Measurements from ENCODE around the gene IGSF21. TPM values are rescaled to one million over a fixed set of nuclear protein-coding genes. Genes with fewer than 3 reads are reported as not detected.

The IGSF21 gene
- total and polyA plus RNA-seq, 7 experiments from 2014 or later: not detected

DNA sequence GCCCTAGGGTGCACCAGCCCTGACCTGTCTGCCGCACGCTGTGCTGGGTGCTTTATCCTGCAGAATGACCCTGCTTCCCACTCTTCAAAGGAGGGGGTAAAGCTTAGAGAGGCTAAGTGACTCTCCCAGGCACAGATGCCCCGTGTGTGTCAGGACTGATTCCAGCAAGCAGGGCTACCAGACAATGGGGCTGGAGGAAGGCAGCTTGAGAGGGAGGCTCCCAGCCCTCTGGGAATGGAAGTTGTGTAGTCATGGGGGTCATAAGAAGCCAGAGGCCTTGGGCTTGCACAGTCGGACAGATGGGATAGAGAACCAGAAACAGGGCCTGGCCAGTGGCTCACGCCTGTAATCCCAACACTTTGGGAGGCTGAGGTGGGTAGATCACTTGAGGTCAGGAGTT, 279.0 kb downstream of the IGSF21 start:
- Mint-ChIP-seq H3K4me3 (no peak overlapping the region), H3K27ac (no peak overlapping the region), H3K9me3 (peaks cover 0 to 3% (median 0%) of the 10 kb centered on the region in 11 donors), H3K36me3 (no peaks in the 10 kb centered on the region), H3K27me3 (peaks cover 12 to 51% (median 34%) of the 10 kb centered on the region in 5 donors), H3K4me1 (peaks cover 0 to 5% (median 0%) of the 10 kb centered on the region in 7 donors)
- ChIA-PET CTCF (no interaction called here), POLR2A (no interaction called here)
- no peak for DNase-seq
- no peak overlapping the region for H3K4me3 ChIP-seq (ENCODE audit: low read length)
- no peaks in the 10 kb centered on the region for H3K36me3 ChIP-seq (ENCODE audit: control insufficient read depth in 2 of 3, insufficient read depth in 3 of 3, low read length in 3 of 3)
- no peak for ATAC-seq
- no peak overlapping the region for H3K27ac ChIP-seq (ENCODE audit: low read depth, low read length)
- no peaks in the 10 kb centered on the region for H3K27me3 ChIP-seq (ENCODE audit: control insufficient read depth in 2 of 2, insufficient read depth in 2 of 2, low read length in 2 of 2)
- intact Hi-C loops (cut with micrococcal nuclease): no loop called here
- H3K9me3 ChIP-seq (ENCODE audit: control insufficient read depth in 2 of 3, low read length in 3 of 3): no peaks in the 10 kb centered on the region
- no peaks in the 10 kb centered on the region for H3K4me1 ChIP-seq (ENCODE audit: control insufficient read depth in 2 of 2, insufficient read depth in 2 of 2, low read length in 2 of 2)

DNA sequence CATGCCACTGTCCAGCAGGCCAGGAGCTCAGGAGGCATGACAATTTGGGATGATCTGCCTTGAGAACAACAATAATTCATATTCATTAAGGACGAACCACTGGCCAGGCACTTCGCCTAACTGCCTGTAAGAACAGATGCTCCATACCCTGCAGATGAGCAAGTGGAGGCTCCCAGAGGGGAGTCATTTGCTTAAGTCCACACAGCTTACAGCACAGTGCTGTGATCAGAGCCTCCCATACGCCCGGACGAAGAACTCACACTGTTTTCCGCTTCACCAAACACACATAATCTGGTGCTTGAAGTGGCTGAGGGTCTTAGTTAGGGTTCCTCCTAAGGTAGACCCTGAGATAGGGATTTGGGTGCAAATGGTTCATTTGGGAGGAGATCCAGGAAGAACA, 279.7 kb downstream of the IGSF21 start:
- H3K27me3 Mint-ChIP-seq: peaks cover 12 to 46% (median 28%) of the 10 kb centered on the region in 5 donors
- H3K9me3 ChIP-seq (ENCODE audit: control insufficient read depth in 2 of 3, low read length in 3 of 3): no peaks in the 10 kb centered on the region
- no peak overlapping the region for H3K4me3 Mint-ChIP-seq
- no peak overlapping the region for H3K27ac ChIP-seq (ENCODE audit: low read depth, low read length)
- POLR2A ChIA-PET: no interaction called here
- H3K4me1 ChIP-seq (ENCODE audit: control insufficient read depth in 2 of 2, insufficient read depth in 2 of 2, low read length in 2 of 2): no peaks in the 10 kb centered on the region
- intact Hi-C loops (cut with micrococcal nuclease): no loop called here
- ATAC-seq (no peak), DNase-seq (no peak)
- H3K36me3 Mint-ChIP-seq: no peaks in the 10 kb centered on the region
- no peak overlapping the region for H3K4me3 ChIP-seq (ENCODE audit: low read length)
- no peaks in the 10 kb centered on the region for H3K36me3 ChIP-seq (ENCODE audit: control insufficient read depth in 2 of 3, insufficient read depth in 3 of 3, low read length in 3 of 3)
- CTCF ChIA-PET: no interaction called here
- peaks cover 0 to 2% (median 0%) of the 10 kb centered on the region in 11 donors for H3K9me3 Mint-ChIP-seq
- no peaks in the 10 kb centered on the region for H3K27me3 ChIP-seq (ENCODE audit: control insufficient read depth in 2 of 2, insufficient read depth in 2 of 2, low read length in 2 of 2)
- no peak overlapping the region for H3K27ac Mint-ChIP-seq
- H3K4me1 Mint-ChIP-seq: peaks cover 0 to 5% (median 0%) of the 10 kb centered on the region in 7 donors

DNA sequence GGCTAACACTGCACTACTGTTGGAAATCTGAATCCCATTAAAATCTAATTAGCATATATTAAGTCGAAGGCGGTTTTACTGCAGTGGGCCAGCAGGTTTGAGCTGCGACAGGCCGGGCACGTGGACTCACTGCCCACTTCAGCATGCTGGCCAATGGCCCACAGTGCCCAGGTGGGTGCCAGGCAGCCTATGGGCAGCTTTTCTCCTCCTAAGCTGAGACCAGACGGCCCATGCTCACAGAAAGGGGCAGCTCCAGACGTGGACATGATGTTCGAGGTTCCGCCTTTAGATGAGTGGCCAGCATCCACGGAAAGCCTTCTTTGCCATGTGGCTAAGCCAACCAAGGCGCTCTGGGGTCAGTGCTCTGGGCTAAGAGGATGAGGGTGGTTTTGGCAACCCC, 283.4 kb downstream of the IGSF21 start:
- intact Hi-C loops (cut with micrococcal nuclease): no loop called here

DNA sequence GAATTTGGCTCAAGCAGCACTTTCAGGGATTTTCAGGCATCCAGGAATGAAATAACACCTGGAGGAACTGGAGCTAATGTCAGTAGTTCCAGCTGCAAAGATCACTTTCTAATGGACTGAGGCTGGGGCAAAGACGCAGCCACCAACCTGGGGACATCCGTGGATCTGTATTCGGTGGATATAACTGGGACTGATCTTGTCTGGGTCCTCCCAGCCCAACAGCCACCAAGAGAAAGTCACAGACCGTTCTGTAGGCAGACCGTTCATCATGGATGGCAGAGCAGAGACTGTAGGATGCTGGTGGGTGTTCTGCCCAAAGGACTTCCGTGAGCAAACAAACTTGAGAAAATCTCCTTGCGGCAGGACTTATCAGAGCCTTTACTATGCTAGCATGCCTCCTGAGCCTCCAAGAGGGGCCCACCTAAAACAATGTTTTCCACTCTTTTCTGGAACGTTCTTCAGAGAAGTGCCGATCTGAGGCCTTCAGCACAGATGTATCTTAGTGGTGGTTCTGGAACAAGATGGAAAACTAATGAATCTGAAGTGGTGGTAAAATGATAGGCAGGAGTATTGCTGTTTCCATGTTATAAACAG, 287.1 kb downstream of the IGSF21 start:
- Histone ChIP-seq H3K9me3 (ENCODE audit: control insufficient read depth in 2 of 3, low read length in 3 of 3) (no peaks in the 10 kb centered on the region), H3K4me1 (ENCODE audit: control insufficient read depth in 2 of 2, insufficient read depth in 2 of 2, low read length in 2 of 2) (no peaks in the 10 kb centered on the region), H3K27me3 (ENCODE audit: control insufficient read depth in 2 of 2, insufficient read depth in 2 of 2, low read length in 2 of 2) (no peaks in the 10 kb centered on the region), H3K36me3 (ENCODE audit: control insufficient read depth in 2 of 3, insufficient read depth in 3 of 3, low read length in 3 of 3) (no peaks in the 10 kb centered on the region), H3K4me3 (ENCODE audit: low read length) (no peak overlapping the region), H3K27ac (ENCODE audit: low read depth, low read length) (no peak overlapping the region)
- DNase-seq (no peak), ATAC-seq (no peak)
- Mint-ChIP-seq H3K4me1 (no peaks in the 10 kb centered on the region), H3K36me3 (no peaks in the 10 kb centered on the region), H3K4me3 (no peak overlapping the region), H3K27ac (no peak overlapping the region), H3K9me3 (peaks cover 0 to 2% (median 0%) of the 10 kb centered on the region in 11 donors), H3K27me3 (peaks cover 0 to 26% (median 14%) of the 10 kb centered on the region in 5 donors)
- CTCF ChIA-PET: no interaction called here
- POLR2A ChIA-PET: no interaction called here
- intact Hi-C loops (cut with micrococcal nuclease): no loop called here

More for the DNA sequence above, 283.4 kb downstream of the IGSF21 start:
- H3K27me3 ChIP-seq (ENCODE audit: control insufficient read depth in 2 of 2, insufficient read depth in 2 of 2, low read length in 2 of 2): no peaks in the 10 kb centered on the region
- H3K27ac Mint-ChIP-seq: no peak overlapping the region
- H3K4me1 ChIP-seq (ENCODE audit: control insufficient read depth in 2 of 2, insufficient read depth in 2 of 2, low read length in 2 of 2): no peaks in the 10 kb centered on the region
- no peaks in the 10 kb centered on the region for H3K4me1 Mint-ChIP-seq
- ATAC-seq (no peak), DNase-seq (no peak)
- H3K36me3 Mint-ChIP-seq: no peaks in the 10 kb centered on the region
- no peaks in the 10 kb centered on the region for H3K36me3 ChIP-seq (ENCODE audit: control insufficient read depth in 2 of 3, insufficient read depth in 3 of 3, low read length in 3 of 3)
- no peaks in the 10 kb centered on the region for H3K9me3 ChIP-seq (ENCODE audit: control insufficient read depth in 2 of 3, low read length in 3 of 3)
- H3K4me3 Mint-ChIP-seq: no peak overlapping the region
- CTCF ChIA-PET: no interaction called here
- no peak overlapping the region for H3K27ac ChIP-seq (ENCODE audit: low read depth, low read length)
- peaks cover 0 to 2% (median 0%) of the 10 kb centered on the region in 11 donors for H3K9me3 Mint-ChIP-seq
- H3K27me3 Mint-ChIP-seq: peaks cover 2 to 24% (median 18%) of the 10 kb centered on the region in 5 donors
- POLR2A ChIA-PET: no interaction called here
- H3K4me3 ChIP-seq (ENCODE audit: low read length): no peak overlapping the region

DNA sequence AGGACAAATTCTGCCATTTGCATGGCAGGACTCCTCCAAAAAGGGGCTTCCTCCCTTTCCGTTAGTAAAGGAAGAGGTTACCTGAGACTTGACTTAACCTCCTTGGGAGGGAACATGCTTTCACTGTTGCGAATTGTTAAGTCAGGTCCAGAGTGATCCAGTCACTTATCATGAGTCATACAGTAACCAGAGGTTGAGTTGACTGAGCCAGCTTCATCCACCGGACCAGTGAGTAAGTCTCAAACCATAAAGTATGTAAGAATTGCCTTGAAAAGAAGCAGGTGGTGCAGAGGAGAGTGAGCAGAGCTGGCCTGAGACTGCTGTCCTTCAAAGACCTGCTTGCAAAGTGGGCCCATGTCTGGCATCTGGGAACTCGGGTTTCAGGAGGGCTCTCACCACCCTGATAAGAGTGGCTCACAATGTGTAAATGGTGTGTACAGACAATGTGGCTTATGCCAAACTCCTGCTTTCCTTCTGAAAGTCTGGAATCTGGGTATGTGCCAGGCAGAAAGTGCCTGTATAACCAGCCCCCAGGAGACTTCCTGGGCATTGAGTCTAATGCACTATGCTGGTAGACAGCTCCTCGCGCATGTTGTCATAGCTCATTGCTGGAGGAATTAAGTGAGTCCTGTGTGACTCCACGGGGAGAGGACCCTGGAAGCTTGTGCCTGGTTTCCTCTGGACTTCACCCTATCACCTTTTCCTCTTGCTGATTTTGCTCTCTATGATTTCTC, 288.8 kb downstream of the IGSF21 start:
- peaks cover 0 to 2% (median 0%) of the 10 kb centered on the region in 7 donors for H3K4me1 Mint-ChIP-seq
- POLR2A ChIA-PET: no interaction called here
- H3K36me3 Mint-ChIP-seq: no peaks in the 10 kb centered on the region
- intact Hi-C loops (cut with micrococcal nuclease): no loop called here
- no peaks in the 10 kb centered on the region for H3K27me3 ChIP-seq (ENCODE audit: control insufficient read depth in 2 of 2, insufficient read depth in 2 of 2, low read length in 2 of 2)
- H3K4me3 ChIP-seq (ENCODE audit: low read length): no peak overlapping the region
- no peaks in the 10 kb centered on the region for H3K9me3 ChIP-seq (ENCODE audit: control insufficient read depth in 2 of 3, low read length in 3 of 3)
- no peaks in the 10 kb centered on the region for H3K36me3 ChIP-seq (ENCODE audit: control insufficient read depth in 2 of 3, insufficient read depth in 3 of 3, low read length in 3 of 3)
- peaks cover 0 to 30% (median 18%) of the 10 kb centered on the region in 5 donors for H3K27me3 Mint-ChIP-seq
- ATAC-seq (no peak), DNase-seq (no peak)
- H3K9me3 Mint-ChIP-seq: peaks cover 0 to 2% (median 0%) of the 10 kb centered on the region in 11 donors
- H3K4me3 Mint-ChIP-seq: no peak overlapping the region
- no peak overlapping the region for H3K27ac ChIP-seq (ENCODE audit: low read depth, low read length)
- H3K27ac Mint-ChIP-seq: no peak overlapping the region
- H3K4me1 ChIP-seq (ENCODE audit: control insufficient read depth in 2 of 2, insufficient read depth in 2 of 2, low read length in 2 of 2): no peaks in the 10 kb centered on the region
- CTCF ChIA-PET: no interaction called here

DNA sequence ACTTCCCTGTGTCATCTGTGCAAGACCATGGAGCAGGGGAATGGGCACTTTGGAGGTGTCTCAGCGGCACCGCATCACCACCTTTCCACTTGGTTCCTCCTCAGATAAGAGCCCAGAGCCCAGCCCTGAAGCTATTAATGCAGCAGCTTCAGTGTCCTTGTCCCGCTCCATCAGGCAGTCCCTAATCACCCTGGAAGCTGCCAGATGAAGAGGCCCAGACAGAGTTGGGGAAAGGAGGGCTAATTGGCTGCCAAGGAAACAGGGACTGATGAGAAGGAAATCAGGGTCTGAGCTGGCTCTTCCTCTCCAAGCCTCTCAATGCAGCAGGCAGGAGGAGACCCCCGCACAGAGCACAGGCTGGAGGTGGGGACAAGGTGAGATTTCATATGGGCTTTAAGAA, 290.0 kb downstream of the IGSF21 start:
- Mint-ChIP-seq H3K4me1 (peaks cover 0 to 2% (median 0%) of the 10 kb centered on the region in 7 donors), H3K27ac (no peak overlapping the region)

More for the DNA sequence above, 290.0 kb downstream of the IGSF21 start:
- Histone ChIP-seq H3K4me3 (ENCODE audit: low read length) (no peak overlapping the region), H3K27me3 (ENCODE audit: control insufficient read depth in 2 of 2, insufficient read depth in 2 of 2, low read length in 2 of 2) (no peaks in the 10 kb centered on the region), H3K9me3 (ENCODE audit: control insufficient read depth in 2 of 3, low read length in 3 of 3) (no peaks in the 10 kb centered on the region), H3K27ac (ENCODE audit: low read depth, low read length) (no peak overlapping the region), H3K36me3 (ENCODE audit: control insufficient read depth in 2 of 3, insufficient read depth in 3 of 3, low read length in 3 of 3) (no peaks in the 10 kb centered on the region), H3K4me1 (ENCODE audit: control insufficient read depth in 2 of 2, insufficient read depth in 2 of 2, low read length in 2 of 2) (no peaks in the 10 kb centered on the region)
- no peak for ATAC-seq
- peaks cover 0 to 2% (median 0%) of the 10 kb centered on the region in 11 donors for H3K9me3 Mint-ChIP-seq
- DNase-seq: no peak
- no peaks in the 10 kb centered on the region for H3K36me3 Mint-ChIP-seq
- peaks cover 0 to 31% (median 18%) of the 10 kb centered on the region in 5 donors for H3K27me3 Mint-ChIP-seq
- intact Hi-C loops (cut with micrococcal nuclease): no loop called here
- no peak overlapping the region for H3K4me3 Mint-ChIP-seq
- ChIA-PET POLR2A (no interaction called here), CTCF (no interaction called here)
